NCI-H460 (cell line): ENCODE data around the gene MUC20. TPM values are rescaled to one million over a fixed set of nuclear protein-coding genes. Genes with fewer than 3 reads are reported as not detected.
A peak's percentile ranks its signal among the peaks of the same experiment; 100 is the strongest.
"Not testable (repeated sequence)": the region's sequence is repeated elsewhere in the genome, so short reads cannot be mapped to it uniquely, and the experiment has no call there.

Experiments used
- DNase-seq: peaks from one replicate; pipeline ENCODE4 v3.0.0-alpha.2; 2016; ENCODE audit warnings: low read depth; ENCODE audit errors: extremely low read depth
- total RNA-seq: library from RNA; depleted of rRNA; stranded (reverse); fragments of >200 nt; shearing (Covaris generic); gene quantifications from 2 replicates; pipeline ENCODE4 v1.2.3, GENCODE V29; 2014

MUC20 gene
- total RNA-seq, 1 experiment from 2014 or later = 0.15 TPM

GRCh38 chr3:195692781-195693427 is 27.9 kb upstream of the MUC20 start:
- no peak for DNase-seq

- DNase-seq = no peak
These were observed 27.2 kb upstream of the MUC20 start for GRCh38 chr3:195693428-195694216.

GRCh38 chr3:195694217-195695076 is 26.3 kb upstream of the MUC20 start:
- DNase-seq = not testable (repeated sequence)

- DNase-seq = no peak
These were observed 24.0 kb upstream of the MUC20 start for GRCh38 chr3:195696632-195697278.

- peak; percentile 55 for DNase-seq
These were observed 23.0 kb upstream of the MUC20 start for GRCh38 chr3:195697582-195698324.

GRCh38 chr3:195698325-195698646 is 22.5 kb upstream of the MUC20 start:
- DNase-seq = no peak

- DNase-seq = no peak
These were observed 22.0 kb upstream of the MUC20 start for GRCh38 chr3:195698647-195699387.

- no peak for DNase-seq
These were observed 21.4 kb upstream of the MUC20 start for GRCh38 chr3:195699388-195699771.

- DNase-seq = no peak
These were observed 20.9 kb upstream of the MUC20 start for GRCh38 chr3:195699860-195700259.

GRCh38 chr3:195700319-195700718 is 20.5 kb upstream of the MUC20 start:
- no peak for DNase-seq

GRCh38 chr3:195701042-195701915 is 19.5 kb upstream of the MUC20 start:
- DNase-seq = no peak

GRCh38 chr3:195703776-195704175 is 17.0 kb upstream of the MUC20 start:
- DNase-seq = no peak

GRCh38 chr3:195704433-195704999 is 16.3 kb upstream of the MUC20 start:
- no peak for DNase-seq

GRCh38 chr3:195705081-195705991 is 15.4 kb upstream of the MUC20 start:
- no peak for DNase-seq

GRCh38 chr3:195708061-195708460 is 12.7 kb upstream of the MUC20 start:
- DNase-seq = no peak

GRCh38 chr3:195708626-195709481 is 11.9 kb upstream of the MUC20 start:
- no peak for DNase-seq
